Stimulated activated CD8-positive, alpha-beta memory T cell treated with anti-CD3 and anti-CD28 coated beads, Interleukin-7, amount 100 ng/mL, for 48 hours (primary cell): Measurements from ENCODE around the gene HASPIN.
"Not testable (repeated sequence)": the region's sequence is repeated elsewhere in the genome, so short reads cannot be mapped to it uniquely, and the experiment has no call there.

Experiments used
- DNase-seq, 2 donors: peaks; one replicate each; pipeline ENCODE4 v3.0.0-alpha.2; 2020; ENCODE audit warnings: low read depth in 1 of 2; ENCODE audit errors: extremely low read depth in 1 of 2

HASPIN gene

DNA sequence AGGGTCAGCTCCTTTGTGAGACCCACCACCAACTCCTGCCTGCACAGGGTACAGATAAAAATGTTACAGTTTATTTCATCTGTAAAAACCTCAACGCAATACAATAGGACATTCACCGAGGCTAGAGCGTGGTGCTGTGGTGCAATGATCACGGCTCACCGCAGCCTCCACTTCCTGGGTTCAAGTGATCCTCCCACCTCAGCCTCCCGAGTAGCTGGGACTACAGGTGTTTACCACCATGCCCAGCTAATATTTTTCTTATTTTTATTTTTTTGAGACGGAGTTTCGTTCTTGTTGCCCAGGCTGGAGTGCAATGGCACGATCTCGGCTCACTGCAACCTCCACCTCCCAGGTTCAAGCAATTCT is 11.2 kb downstream of the HASPIN start:
- not testable (repeated sequence) for DNase-seq

DNA sequence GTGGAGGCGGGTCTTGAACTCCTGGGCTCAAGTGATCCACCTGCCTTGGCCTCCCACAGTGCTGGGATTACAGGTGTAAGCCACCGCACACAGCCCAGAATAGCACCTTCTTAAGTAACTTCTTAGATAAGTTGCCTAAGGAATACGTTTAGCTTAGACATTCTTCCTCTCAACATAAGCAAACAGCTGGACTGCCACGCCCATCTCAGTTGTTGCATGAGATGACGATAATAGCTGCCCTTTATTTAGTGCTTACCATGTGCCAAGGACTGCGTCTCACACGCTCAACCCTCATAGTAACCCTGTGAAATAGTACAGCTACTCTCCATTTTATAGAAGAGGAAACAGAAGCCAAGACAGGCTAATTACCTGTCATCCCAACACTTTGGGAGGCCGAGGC is 11.8 kb downstream of the HASPIN start:
- no peak for DNase-seq

DNA sequence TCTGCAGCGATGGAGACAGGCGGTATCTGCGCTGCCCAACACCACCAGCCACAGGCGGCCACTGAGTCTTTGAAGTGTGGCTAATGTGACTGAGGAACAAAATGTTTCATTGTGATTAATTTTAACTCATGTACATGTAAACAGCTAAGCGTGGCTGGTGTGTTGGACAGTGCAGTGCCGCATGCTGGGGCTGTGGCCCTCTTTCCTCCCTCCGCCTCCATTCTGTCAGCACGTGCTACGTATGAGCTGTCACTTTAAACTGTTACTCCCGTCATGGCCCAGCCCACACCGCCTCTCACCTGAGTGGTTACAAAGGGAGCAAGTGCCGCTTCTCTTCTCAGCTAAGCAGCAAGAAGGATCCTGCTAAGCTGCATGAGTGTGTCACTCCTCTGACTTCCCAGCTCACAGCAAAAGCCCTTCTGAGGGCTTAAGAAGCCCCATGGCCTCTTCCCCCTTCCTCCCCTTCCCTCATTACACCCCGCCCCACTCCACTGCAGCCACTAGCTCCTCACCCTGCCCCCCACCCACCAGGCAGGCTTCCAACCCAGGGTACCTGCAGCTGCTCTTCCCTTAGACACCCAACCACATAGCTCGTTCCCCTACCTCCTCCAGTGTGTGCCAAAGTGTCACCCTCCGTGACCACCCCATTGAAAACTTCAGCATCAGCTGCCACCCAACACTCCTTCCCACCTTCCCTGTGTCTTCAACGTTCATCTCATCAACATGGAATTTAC is 15.0 kb downstream of the HASPIN start:
- peak; percentile 43 to 75 for DNase-seq

DNA sequence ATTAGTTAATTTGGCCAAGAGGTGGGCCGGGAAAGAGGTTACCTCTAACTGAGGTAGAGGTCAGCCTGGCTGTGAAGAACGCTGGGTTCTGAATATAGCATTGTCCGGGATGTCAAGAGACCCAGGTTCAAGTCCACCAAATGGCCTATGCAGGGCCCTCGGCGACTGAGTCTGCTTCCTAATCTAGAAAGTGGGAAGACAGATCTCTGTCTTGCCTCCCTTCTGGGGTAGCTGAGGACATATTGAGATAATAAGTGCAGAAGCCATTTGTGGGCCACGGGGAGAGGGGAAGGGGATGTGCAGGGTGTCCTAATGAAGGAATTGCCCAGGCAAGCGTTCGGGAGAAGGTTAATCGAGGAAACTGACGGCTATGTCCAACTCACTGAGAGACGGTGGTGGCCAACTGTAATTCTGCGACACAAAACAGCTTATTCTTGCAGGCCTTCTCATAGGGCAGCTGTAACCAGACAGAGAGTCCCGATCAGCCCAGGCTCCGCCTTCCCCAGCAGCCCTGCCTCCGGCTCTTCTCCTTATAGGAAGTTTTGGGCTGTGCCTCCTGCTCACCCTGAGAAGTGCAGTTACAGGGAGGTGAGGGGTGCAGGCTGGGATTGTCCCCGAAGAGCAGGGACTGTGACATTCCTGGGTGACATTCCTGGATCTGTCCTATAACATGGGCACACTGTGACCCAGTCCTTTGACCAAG is 15.9 kb downstream of the HASPIN start:
- DNase-seq = no peak

DNA sequence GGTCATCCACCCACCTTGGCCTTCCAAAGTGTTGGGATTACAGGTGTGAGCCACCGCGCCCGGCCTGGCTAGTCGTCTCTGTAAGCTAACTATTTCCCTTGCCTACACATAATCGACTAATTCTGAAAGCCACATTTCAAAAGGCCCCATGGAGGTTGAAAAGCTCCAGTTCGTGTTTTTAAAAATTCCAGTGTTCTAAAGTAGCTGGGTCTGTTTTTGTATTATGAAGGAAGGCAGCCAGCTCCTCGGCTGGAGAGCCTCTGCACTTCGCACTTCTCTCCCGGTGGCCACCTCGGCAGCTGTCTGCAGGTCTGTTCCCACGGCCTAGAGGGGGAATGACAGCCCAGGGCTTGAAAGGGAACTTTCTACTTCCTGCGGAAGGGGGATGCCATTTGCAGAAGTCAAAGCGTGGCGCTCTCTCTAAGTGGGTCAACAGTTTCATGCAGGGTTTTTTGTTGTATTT is 16.9 kb downstream of the HASPIN start:
- no peak for DNase-seq

DNA sequence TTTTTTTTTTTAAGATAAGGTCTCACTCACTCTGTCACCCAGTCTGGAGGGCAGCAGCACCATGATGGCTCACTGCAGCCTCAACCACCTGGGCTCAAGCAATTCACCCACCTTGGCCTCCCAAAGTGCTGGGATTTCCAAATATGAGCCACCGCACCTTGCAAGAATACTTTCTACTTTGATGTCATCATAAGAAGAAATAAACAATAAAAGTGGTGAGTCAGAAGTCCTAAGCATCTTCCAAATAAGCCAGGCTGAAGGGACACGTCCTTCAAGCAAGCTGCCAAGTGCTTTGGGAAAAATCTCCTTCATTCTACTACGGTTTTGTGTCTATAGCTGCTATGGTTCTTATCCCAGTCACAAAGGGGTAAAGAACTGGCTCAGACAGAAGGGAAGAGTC is 20.3 kb downstream of the HASPIN start:
- DNase-seq = no peak

DNA sequence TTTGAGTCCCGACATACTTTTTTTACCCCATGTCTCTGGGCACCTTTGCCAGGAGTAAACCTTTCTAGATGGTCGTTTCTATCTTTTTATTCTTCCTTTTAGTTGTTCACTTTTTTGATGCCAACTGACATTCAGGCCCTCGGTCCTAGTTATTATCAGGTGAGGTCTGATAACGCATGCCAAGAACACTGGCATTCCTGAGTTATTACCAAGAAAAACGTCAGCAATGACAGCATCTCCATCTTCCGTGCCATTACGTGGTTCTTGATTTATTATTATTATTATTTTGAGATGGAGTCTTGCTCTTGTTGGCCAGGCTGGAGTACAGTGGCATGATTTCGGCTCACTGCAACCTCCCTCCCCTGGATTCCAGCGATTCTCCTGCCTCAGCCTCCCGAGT is 21.4 kb downstream of the HASPIN start:
- no peak for DNase-seq

DNA sequence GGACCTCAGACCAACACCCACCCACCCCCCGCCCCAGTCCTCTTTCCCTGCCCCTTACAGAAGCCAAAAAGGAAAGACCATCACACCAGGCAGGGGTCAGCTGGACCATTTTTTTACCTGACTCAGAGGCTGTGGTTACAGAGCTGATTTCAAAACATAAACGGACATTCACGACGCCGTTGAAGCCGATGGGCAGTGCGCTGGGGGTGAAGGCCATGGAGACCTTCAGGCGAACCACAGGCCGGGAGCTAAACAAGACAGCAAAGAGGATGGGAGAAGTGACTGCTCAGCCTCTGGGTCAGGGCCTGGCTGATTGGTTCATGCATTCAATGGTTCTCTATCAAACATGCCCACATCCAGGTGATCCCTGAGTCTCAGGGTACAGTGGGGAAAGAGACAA is 24.1 kb downstream of the HASPIN start:
- no peak for DNase-seq

DNA sequence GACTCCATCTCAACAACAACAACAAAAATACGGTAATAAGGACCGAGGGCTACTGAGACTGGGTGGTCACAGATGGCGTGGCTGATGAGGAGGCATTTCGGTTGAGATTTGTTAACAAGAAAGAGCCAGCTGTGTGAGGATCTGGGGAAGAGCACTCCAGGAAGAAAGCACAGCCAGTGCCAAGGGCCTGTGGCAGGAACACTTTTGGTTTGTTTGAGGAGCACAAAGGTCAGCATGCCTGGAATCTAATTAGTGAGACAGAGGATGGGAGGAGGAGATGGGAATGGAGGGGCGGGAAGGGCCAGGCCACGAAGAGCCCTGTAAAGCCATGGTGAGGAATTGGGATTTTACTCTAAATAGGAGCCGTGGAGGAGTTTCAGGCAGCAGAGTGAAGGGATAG is 24.9 kb downstream of the HASPIN start:
- no peak for DNase-seq

DNA sequence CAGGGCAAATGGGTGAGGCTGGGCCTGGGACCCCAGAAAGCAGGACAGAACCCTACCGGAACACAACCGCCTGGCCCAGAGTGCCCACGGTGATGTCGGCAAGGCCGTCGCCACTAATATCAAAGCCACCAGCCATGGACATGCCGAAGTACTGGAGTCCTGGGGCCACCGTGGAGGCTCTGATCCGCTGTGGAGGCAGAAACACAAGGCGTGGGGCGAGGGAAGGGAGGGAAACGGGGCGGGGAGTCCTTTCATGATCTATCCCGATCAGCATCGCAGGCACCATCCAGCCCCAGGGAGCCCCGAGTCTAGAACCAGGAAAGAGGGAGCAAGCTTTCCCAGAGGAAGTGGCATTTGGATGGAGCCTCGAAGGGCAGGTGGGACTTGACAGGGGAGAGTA is 26.6 kb downstream of the HASPIN start:
- no peak for DNase-seq

DNA sequence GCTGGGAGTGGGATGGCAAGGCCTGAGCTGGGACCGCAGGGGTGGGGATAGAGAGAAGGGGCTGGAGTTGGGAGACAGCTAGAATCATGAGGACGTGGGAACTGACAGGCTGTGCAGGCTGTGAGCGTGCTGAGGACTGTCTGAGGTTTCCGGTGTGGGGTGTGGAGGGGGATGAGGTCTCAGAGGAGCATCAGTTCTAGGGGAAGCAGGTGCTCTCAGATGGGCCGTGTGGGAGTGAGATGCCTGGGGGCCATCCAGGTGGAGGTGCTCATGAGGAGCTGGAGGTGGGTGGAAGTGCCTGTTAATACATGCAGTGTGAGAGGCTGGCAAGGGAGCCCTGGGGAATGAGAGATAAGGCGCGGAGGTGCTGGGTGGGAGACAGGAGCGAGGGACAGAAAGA is 27.2 kb downstream of the HASPIN start:
- peak in 1 of 2 donors; percentile 40 for DNase-seq

DNA sequence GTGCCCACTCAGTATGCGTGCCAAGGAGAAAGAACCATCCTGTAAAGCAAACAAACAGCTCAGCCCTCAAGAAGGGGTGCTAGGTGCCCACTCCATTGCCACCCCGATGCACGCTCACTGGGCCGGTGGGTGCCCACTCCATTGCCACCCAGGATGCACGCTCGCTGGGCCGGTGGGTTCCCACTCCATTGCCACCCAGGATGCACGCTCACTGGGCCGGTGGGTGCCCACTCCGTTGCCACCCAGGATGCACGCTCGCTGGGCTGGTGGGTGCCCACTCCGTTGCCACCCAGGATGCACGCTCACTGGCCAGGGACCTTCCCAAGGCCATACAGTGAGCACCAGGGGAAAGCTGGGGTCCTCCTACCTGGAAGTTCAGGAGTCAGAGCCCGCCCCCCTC is 28.1 kb downstream of the HASPIN start:
- no peak for DNase-seq

DNA sequence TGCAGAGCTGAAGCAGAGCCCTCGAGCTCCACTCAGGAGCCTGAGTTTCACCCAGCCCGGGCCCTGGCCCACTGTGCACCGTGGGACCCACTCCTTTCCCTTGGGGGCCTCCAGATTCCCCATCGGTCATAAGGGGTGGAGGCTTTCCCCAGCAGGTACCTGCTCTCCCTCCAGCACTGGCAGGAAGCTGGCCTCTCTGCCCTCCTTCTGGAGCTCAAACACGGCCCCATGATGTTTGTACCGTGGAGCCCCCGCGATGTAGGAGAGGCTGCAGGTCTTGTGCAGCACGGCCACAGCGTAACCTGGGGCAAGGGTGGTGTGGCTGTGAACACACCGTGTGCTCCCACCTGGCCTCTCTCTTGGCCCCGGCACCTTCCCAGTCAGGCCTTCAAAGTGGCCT is 29.9 kb downstream of the HASPIN start:
- DNase-seq = no peak

DNA sequence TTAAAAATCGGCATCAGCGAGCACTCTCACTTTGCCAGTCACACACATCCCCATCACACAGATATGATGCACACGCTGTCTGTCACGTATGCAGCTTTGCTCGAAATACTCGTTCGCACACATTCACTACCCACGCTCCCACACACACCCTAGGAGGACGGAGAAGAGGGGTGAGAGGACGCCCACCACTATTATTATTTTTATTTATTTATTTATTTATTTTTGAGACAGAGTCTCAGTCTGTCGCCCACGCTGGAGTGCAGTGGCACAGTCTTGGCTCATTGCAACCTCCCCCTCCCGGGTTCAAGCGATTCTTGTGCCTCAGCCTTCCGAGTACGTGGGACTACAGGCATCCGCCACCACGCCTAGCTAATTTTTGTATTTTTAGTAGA is 30.4 kb downstream of the HASPIN start:
- DNase-seq = no peak

DNA sequence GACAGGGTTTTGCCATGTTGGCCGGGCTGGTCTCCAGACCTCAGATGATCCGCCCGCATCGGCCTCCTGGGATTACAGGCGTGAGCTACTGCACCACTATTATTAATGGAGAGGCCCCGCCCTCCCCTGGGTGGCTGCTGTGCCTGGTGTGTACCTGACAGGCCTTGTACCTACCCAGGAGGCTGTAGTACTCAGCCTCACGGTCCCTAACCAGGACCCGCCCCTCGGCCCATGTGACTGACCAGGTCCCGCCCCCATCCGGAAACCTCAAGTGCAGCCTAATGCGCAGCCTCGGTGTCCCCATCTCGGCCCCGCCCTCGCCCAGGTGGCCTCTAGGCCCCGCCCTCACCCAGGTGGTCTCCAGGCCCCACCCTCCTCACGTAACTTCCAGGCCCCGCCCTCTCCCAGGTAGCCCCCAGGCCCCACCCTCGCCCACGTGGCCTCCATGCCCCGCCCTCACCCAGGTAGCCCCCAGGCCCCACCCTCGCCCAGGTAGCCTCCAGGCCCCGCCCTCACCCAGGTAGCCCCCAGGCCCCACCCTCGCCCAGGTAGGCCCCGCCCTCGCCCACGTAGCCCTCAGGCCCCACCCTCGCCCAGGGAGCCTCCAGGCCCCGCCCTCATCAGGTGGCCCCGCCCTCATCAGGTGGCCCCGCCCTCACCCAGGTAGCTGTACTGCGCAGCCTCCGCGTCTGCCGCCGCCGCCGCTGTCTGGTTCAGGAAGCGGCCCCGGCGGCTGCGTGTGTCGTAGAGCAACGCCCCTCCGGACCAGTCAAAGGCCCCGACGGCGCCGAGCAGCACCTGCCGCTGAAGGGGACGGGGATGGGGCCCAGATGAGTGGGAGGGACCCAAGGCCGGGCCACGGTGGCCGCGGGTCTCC is 31.0 kb downstream of the HASPIN start:
- peak in 1 of 2 donors; percentile 40 for DNase-seq

DNA sequence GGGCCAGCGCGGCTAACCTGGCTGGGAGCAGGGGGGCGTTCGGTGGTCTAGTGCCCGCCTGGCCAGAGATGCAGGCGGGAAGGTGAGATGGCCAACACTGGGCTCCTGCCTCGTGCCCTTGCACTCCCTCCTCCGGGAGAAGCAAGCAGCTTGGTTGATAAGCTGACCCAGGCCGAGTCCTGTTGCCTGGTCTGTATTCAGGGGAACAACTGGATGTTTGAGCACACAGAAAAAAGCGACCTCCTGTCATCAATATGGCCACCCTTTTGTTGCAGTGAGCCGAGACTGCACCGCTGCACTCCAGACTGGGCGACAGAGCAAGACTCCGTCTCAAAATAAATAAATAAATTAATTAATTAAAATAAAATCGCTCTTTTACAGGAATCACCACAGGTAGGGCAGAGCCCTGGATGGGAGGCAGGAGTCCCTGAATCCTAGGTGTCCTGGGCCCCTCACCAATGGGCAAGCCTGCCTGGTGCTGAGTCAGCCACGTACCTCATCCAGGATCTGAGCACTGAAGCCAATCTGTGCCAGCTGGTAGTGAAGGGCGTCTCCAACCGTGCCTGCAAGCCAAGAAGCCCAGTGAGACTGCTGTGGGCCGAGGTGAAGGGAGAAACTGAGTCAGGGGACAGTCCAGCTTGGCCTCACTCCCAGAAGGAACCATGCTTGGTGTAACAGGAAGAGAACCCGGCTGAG is 31.8 kb downstream of the HASPIN start:
- DNase-seq = no peak

DNA sequence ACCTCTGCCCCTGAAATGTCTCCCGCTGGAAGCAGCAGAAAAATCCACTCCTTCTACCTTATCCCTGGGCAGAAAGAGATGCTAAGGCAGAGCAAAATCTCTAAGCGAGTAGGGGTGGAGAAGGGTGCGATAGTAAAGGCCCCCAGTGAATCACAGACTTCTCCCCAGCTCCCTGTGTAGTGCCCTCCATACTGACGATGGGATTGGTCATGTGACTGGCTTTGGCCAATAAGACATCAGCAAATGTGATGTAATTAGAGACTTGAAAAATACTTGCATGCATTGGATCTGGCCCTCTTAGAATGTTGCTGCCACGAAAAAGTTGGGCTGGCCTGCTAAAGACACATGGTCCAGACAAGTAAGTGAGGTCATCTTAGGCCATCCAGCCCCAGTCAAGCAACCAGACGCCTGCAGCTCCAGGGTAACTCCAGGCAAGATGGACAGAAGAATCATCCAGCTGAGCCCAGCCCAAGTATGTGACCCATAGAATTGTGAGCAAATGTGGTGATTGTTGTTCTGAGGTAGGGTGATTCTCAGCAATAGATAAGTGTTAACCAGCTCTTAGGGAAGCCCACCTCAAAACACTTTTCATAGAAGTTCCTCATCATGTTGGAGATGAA is 36.0 kb downstream of the HASPIN start:
- no peak for DNase-seq

DNA sequence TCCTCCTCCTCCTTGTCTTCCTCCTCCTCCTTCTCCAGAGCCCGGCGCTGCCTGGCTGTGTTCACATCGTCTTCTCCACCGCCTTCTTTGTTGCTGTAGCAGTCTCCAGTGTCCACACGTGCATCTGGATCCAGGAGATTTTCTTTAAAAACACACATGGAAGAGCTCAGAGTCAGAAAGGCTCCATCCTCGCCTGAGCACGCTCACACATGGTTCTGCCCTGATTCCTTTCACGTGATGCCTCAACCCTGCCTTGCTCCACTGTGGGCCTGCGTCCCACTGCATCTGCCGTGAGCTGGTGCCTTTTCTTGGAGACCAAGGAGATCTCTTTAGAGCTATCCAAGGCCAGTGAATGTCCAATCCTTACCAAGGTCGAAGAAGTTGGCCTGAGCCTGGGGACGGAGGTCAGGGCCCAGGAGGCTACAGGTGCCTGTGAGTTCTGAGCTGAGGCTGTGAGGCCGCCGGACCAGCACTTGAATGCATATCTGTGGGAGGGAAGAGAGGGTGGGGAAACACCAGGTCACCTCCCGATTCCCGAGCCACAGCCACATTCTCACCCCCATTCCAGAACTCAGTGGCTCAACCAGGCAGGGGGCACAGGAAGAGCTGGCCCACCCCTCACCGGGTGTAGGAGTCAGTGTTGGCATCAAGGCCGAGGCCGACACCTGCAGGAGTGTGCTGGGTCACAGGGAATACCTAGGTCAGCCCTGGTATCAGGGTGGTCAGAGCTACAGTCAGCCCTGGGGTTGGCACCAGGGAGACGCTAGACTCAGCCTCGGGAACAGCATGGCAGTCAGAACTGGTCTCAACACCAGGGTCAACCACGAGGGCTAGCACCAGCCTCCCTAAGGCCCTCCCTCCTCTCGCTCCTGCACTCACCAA is 37.6 kb downstream of the HASPIN start:
- no peak for DNase-seq

DNA sequence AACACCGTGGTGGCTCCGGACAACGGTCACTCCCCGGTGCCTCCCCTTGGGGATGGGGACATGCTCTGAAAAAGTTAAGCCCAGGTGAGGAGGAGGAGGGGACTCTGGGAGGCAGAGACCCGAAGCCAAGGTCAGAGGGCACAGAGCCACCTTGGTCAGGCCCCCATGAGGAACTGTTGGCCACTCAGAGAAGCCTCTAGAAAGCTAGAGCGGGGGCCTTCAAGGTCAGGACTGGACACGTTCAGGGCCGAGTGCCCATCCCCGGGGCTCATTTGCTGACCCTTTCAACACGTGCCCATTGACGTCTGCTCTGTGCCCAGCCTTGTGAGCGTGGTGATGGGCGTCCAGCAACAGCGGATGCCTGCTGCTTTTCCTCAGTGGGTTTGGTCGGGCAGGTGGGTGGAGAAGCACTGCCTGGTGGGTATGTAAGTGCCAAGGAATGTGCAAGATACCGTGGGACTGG is 38.2 kb downstream of the HASPIN start:
- no peak for DNase-seq
